ENCODE data around the gene PSMB9. TPM values are rescaled to one million over a fixed set of nuclear protein-coding genes. Genes with fewer than 3 reads are reported as not detected.
"Not testable (repeated sequence)": the region's sequence is repeated elsewhere in the genome, so short reads cannot be mapped to it uniquely, and the experiment has no call there.

The PSMB9 gene
- total and polyA plus RNA-seq, 2 experiments from 2014 or later, result 2.8 to 5.5 TPM

- TF ChIP-seq CTCF (conservative IDR thresholded peaks at IDR 0.05; ENCODE audit: low read depth in 2 of 2), result no peak
- no peak for TF ChIP-seq NANOG (IDR thresholded peaks at IDR 0.05; ENCODE audit: borderline replicate concordance)
- no peak for TF ChIP-seq ZNF114 (CRISPR knock-in tag; IDR thresholded peaks at IDR 0.05)
- no peak for TF ChIP-seq JUNB (IDR thresholded peaks at IDR 0.05; ENCODE audit: unreplicated experiment)
- TF ChIP-seq ZNF462 (CRISPR knock-in tag; IDR thresholded peaks at IDR 0.05), result no peak
- TF ChIP-seq CREB1 (CRISPR knock-in tag; IDR thresholded peaks at IDR 0.05; ENCODE audit: low read depth), result no peak
- TF ChIP-seq ZNF331 (CRISPR knock-in tag; IDR thresholded peaks at IDR 0.05; ENCODE audit: low read depth), result no peak
- no peak for TF ChIP-seq EZH2phosphoT487 (IDR thresholded peaks at IDR 0.05; ENCODE audit: unreplicated experiment)
Observed at GRCh38 chr6:32879691-32880090, 25.7 kb downstream of the PSMB9 start (continued).

- H3K36me3 ChIP-seq (ENCODE audit: insufficient read depth); H3K27ac ChIP-seq (ENCODE audit: low read depth); ATAC-seq: not testable (repeated sequence)
Observed at GRCh38 chr6:32880962-32881361, 27.0 kb downstream of the PSMB9 start.

More at GRCh38 chr6:32880962-32881361, 27.0 kb downstream of the PSMB9 start:
- not testable (repeated sequence) for H3K9me2 ChIP-seq (ENCODE audit: insufficient read depth); H3K27me3 Mint-ChIP-seq (ENCODE audit: insufficient read depth, low read depth, poor library complexity); H4K20me1 ChIP-seq (replicated peaks; ENCODE audit: insufficient read depth); H3K4me2 ChIP-seq; H3K36me3 Mint-ChIP-seq (ENCODE audit: low read depth); H3K27ac Mint-ChIP-seq; H3K4me1 ChIP-seq (ENCODE audit: insufficient read depth); H3K4me3 ChIP-seq; H2AFZ ChIP-seq; H3K9me3 Mint-ChIP-seq; H3K27me3 ChIP-seq (ENCODE audit: insufficient read depth); H3K4me3 Mint-ChIP-seq; H3K79me2 ChIP-seq (replicated peaks; ENCODE audit: insufficient read depth); H3K4me1 Mint-ChIP-seq; DNase-seq (ENCODE audit: low spot score); H3F3A ChIP-seq (replicated peaks; ENCODE audit: low read depth)
